Middle frontal gyrus (tissue), 1 donor: ENCODE measurements around the gene DLL1.
"Not testable (repeated sequence)": the region's sequence is repeated elsewhere in the genome, so short reads cannot be mapped to it uniquely, and the experiment has no call there.

Source experiments
- DNase-seq: peaks from one replicate; pipeline ENCODE4 v3.0.0-alpha.2; 2015; ENCODE audit warnings: low spot score; ENCODE audit errors: extremely low spot score

Gene DLL1

GRCh38 chr6:170290296-170291128 lies at the start of gene DLL1:
Gene DLL1, minus strand, starts transcription at chr6:170291078. Its CDS starts 939 bp downstream, at chr6:170290139.
- peak; percentile 69 for DNase-seq

- not testable (repeated sequence) for DNase-seq
Measured at GRCh38 chr6:170335199-170335598, 44.3 kb upstream of the DLL1 start.

GRCh38 chr6:170329321-170329720 lies 38.4 kb upstream of the DLL1 start:
- no peak for DNase-seq

GRCh38 chr6:170317718-170318117 lies 26.8 kb upstream of the DLL1 start:
- no peak for DNase-seq

- no peak for DNase-seq
Measured at GRCh38 chr6:170317076-170317475, 26.2 kb upstream of the DLL1 start.

- DNase-seq, result no peak
Measured at GRCh38 chr6:170316071-170316470, 25.2 kb upstream of the DLL1 start.

GRCh38 chr6:170314983-170315382 lies 24.1 kb upstream of the DLL1 start:
- DNase-seq, result no peak

GRCh38 chr6:170313716-170314295 lies 22.9 kb upstream of the DLL1 start:
- DNase-seq, result no peak

- DNase-seq, result no peak
Measured at GRCh38 chr6:170312876-170313275, 22.0 kb upstream of the DLL1 start.

GRCh38 chr6:170311696-170312095 lies 20.8 kb upstream of the DLL1 start:
- no peak for DNase-seq

- DNase-seq, result no peak
Measured at GRCh38 chr6:170308761-170309160, 17.9 kb upstream of the DLL1 start.

GRCh38 chr6:170307080-170307545 lies 16.2 kb upstream of the DLL1 start:
- no peak for DNase-seq

- peak; percentile 97 for DNase-seq
Measured at GRCh38 chr6:170306324-170307079, 15.6 kb upstream of the DLL1 start, which contains the start of gene FAM120B. Gene FAM120B, plus strand, starts transcription at chr6:170306758. Its CDS starts 10,633 bp downstream, at chr6:170317391.

GRCh38 chr6:170305805-170306323 lies 15.0 kb upstream of the DLL1 start:
- no peak for DNase-seq

GRCh38 chr6:170301184-170301583 lies 10.3 kb upstream of the DLL1 start:
- no peak for DNase-seq

- no peak for DNase-seq
Measured at GRCh38 chr6:170298688-170299087, 7.8 kb upstream of the DLL1 start.

GRCh38 chr6:170297576-170298330 lies 6.9 kb upstream of the DLL1 start:
- DNase-seq, result peak; percentile 61

- no peak for DNase-seq
Measured at GRCh38 chr6:170296746-170297575, 6.1 kb upstream of the DLL1 start.

GRCh38 chr6:170296423-170296745 lies 5.5 kb upstream of the DLL1 start:
- no peak for DNase-seq
